Thoracic aorta (tissue), 2 donors: ENCODE measurements around the gene BDNF. TPM values are rescaled to one million over a fixed set of nuclear protein-coding genes. Genes with fewer than 3 reads are reported as not detected.
"Not testable (repeated sequence)": the region's sequence is repeated elsewhere in the genome, so short reads cannot be mapped to it uniquely, and the experiment has no call there.

Experiments used
- ATAC-seq: fragments of 150-250 bp; one replicate; pipeline ENCODE4 v1.8.0; 2017; ENCODE audit warnings: low read depth; ENCODE audit not compliant: insufficient number of reproducible peaks, low FRiP score
- DNase-seq: peaks from one replicate; pipeline ENCODE4 v3.0.0-alpha.2; 2020; ENCODE audit warnings: low spot score
- H3K27ac ChIP-seq, 2 donors: fragments of 200-600 bp; sonication (generic); 1 replicate in 1 of 2; 2 replicates in 1 of 2; pipeline ENCODE4 v1.5.1; 2016; ENCODE audit warnings: mild to moderate bottlenecking in 2 of 2, moderate library complexity in 2 of 2
- H3K27me3 ChIP-seq: fragments of 200-600 bp; sonication (generic); replicated peaks from 2 replicates; pipeline ENCODE4 v1.6.0; 2016; ENCODE audit warnings: mild to moderate bottlenecking; ENCODE audit not compliant: insufficient read depth
- H3K36me3 ChIP-seq: fragments of 200-600 bp; sonication (generic); one replicate; pipeline ENCODE4 v1.5.1; 2016
- H3K4me1 ChIP-seq, 2 donors: fragments of 200-600 bp; sonication (generic); 1 replicate in 1 of 2; 2 replicates in 1 of 2; pipeline versions ENCODE4 v1.5.1 to v1.6.0; 2016; ENCODE audit warnings: low read depth in 2 of 2, mild to moderate bottlenecking in 1 of 2; ENCODE audit not compliant: control insufficient read depth in 1 of 2
- H3K4me3 ChIP-seq: fragments of 200-600 bp; sonication (generic); 2 replicates; pipeline ENCODE4 v1.5.1; 2016; ENCODE audit warnings: mild to moderate bottlenecking
- H3K9me3 ChIP-seq: fragments of 200-600 bp; sonication (generic); 2 replicates; pipeline ENCODE4 v1.5.1; 2016
- CTCF ChIP-seq: fragments of 200-600 bp; sonication (generic); IDR thresholded peaks from one replicate; pipeline ENCODE4 v1.5.1; 2019; ENCODE audit warnings: antibody characterized with exemption
- total RNA-seq, 2 donors: library from RNA; depleted of rRNA; stranded (reverse); fragments of >200 nt; gene quantifications; one replicate each; pipeline versions ENCODE4 v1.1.0 to v1.2.3, GENCODE V29; 2016

BDNF gene
- total RNA-seq, 2 donors from 2014 or later = 0.42 to 4.7 TPM

DNA sequence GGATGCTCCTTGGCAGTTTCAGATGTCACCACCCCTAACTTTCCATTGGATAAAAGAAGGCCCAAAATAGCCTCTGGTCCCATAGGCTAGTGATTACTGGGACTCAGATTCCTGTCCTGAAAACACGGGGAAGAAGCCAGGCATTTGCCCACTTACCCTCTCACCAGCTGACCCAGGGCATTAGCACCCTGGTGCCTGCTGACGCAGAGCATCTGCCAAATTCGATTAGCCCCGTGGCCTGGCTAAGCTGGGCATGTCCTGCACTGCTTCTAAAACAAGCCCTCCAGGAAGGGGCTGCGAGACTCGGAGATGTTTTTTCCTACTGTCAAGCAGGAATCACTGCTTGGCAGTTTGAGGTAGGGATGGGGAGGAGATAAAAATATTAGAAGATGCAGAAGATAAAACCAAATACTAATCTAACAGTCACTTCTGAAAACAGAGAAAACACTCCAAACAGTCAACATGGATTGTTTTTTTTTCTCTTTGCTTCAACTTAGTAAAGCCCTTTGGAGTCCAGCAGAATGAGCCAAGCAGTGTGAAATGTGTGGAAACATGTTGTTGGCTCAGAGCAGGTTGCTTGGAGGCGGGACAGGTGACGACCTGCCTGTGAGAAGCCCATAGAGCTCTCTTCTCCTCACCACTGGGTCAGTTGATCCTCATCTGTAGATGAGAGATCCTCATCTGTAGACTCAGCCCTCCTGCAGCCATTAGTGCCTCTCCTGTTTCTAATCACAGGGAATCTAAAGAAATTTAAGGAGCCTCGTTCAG is 54.0 kb downstream of the BDNF start:
- ATAC-seq = no peak
- no peak for DNase-seq
- no peak for TF ChIP-seq CTCF
- no peaks in the 10 kb centered on the region for H3K4me1 ChIP-seq
- no peaks in the 10 kb centered on the region for H3K36me3 ChIP-seq
- H3K4me3 ChIP-seq = no peak overlapping the region
- H3K27ac ChIP-seq = no peak overlapping the region
- no peaks in the 10 kb centered on the region for H3K9me3 ChIP-seq
- no peaks in the 10 kb centered on the region for H3K27me3 ChIP-seq

- Histone ChIP-seq H3K9me3 (no peaks in the 10 kb centered on the region), H3K4me3 (no peak overlapping the region), H3K36me3 (no peaks in the 10 kb centered on the region), H3K27ac (no peak overlapping the region), H3K4me1 (no peaks in the 10 kb centered on the region), H3K27me3 (no peaks in the 10 kb centered on the region)
- TF ChIP-seq CTCF = no peak
- ATAC-seq (no peak), DNase-seq (no peak)
These were observed 57.3 kb downstream of the BDNF start for GRCh38 chr11:27642954-27643353.

GRCh38 chr11:27640954-27641353 is 59.3 kb downstream of the BDNF start:
- no peak for DNase-seq
- TF ChIP-seq CTCF = no peak
- ATAC-seq = no peak
- no peaks in the 10 kb centered on the region for H3K4me1 ChIP-seq
- no peaks in the 10 kb centered on the region for H3K9me3 ChIP-seq
- no peak overlapping the region for H3K4me3 ChIP-seq
- H3K27ac ChIP-seq = no peak overlapping the region
- no peaks in the 10 kb centered on the region for H3K36me3 ChIP-seq
- no peaks in the 10 kb centered on the region for H3K27me3 ChIP-seq

DNA sequence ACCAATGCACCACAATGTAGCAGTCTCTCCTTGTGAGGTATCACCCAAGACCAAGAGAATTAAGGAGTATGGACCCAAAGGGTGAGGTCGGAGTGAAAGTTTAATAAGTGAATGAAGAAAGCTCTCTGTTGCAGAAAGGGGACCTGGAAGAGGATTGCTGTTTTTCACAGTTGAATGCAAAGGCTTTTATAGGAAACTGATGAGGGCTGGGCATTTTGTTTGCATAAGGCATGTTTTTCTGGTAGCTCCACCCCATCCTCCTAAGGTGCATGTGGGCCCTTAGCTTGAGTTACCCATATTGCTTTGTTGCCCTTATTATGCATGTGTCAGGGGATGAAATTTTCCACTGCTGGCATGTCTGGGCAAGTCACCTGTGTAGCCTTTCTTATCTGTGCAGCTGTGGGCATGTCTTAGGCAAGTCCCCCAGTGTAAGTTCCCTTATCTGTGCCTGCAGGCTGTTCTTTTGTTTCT is 64.7 kb downstream of the BDNF start:
- H3K9me3 ChIP-seq = no peaks in the 10 kb centered on the region
- no peak overlapping the region for H3K4me3 ChIP-seq
- DNase-seq (no peak), ATAC-seq (no peak)
- H3K4me1 ChIP-seq = no peaks in the 10 kb centered on the region
- no peaks in the 10 kb centered on the region for H3K27me3 ChIP-seq
- TF ChIP-seq CTCF = no peak
- no peaks in the 10 kb centered on the region for H3K36me3 ChIP-seq
- no peak overlapping the region for H3K27ac ChIP-seq

GRCh38 chr11:27634776-27635175 is 65.5 kb downstream of the BDNF start:
- not testable (repeated sequence) for H3K36me3 ChIP-seq, H3K4me1 ChIP-seq, H3K27me3 ChIP-seq, DNase-seq, ATAC-seq, H3K4me3 ChIP-seq, H3K27ac ChIP-seq, H3K9me3 ChIP-seq

GRCh38 chr11:27634282-27634681 is 66.0 kb downstream of the BDNF start:
- not testable (repeated sequence) for H3K4me1 ChIP-seq, H3K27ac ChIP-seq, DNase-seq, H3K4me3 ChIP-seq, H3K36me3 ChIP-seq, ATAC-seq, H3K27me3 ChIP-seq, H3K9me3 ChIP-seq

DNA sequence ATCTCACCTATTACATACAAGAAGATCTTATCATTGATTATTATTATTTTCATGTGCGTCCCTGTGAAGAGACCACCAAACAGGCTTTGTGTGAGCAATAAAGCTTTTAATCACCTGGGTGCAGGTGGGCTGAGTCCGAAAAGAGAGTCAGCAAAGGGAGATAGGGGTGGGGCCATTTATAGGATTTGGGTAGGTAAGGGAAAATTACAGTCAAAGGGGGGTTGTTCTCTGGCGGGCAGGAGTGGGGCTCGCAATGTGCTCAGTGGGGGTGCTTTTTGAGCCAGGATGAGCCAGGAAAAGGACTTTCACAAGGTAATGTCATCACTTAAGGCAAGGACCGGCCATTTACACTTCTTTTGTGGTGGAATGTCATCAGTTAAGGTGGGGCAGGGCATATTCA is 71.2 kb downstream of the BDNF start:
- not testable (repeated sequence) for DNase-seq, H3K4me3 ChIP-seq, H3K27me3 ChIP-seq, H3K9me3 ChIP-seq, H3K4me1 ChIP-seq, H3K36me3 ChIP-seq, H3K27ac ChIP-seq, ATAC-seq
